ENCODE data around the gene CCSAP.
A peak's percentile ranks its signal among the peaks of the same experiment; 100 is the strongest.

CCSAP gene, protein sequence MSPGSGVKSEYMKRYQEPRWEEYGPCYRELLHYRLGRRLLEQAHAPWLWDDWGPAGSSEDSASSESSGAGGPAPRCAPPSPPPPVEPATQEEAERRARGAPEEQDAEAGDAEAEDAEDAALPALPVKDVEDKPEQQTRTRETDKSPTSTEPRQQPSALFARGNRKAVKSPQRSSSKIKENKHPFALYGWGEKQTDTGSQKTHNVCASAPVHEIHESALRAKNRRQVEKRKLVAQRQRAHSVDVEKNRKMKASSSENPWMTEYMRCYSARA

DNA sequence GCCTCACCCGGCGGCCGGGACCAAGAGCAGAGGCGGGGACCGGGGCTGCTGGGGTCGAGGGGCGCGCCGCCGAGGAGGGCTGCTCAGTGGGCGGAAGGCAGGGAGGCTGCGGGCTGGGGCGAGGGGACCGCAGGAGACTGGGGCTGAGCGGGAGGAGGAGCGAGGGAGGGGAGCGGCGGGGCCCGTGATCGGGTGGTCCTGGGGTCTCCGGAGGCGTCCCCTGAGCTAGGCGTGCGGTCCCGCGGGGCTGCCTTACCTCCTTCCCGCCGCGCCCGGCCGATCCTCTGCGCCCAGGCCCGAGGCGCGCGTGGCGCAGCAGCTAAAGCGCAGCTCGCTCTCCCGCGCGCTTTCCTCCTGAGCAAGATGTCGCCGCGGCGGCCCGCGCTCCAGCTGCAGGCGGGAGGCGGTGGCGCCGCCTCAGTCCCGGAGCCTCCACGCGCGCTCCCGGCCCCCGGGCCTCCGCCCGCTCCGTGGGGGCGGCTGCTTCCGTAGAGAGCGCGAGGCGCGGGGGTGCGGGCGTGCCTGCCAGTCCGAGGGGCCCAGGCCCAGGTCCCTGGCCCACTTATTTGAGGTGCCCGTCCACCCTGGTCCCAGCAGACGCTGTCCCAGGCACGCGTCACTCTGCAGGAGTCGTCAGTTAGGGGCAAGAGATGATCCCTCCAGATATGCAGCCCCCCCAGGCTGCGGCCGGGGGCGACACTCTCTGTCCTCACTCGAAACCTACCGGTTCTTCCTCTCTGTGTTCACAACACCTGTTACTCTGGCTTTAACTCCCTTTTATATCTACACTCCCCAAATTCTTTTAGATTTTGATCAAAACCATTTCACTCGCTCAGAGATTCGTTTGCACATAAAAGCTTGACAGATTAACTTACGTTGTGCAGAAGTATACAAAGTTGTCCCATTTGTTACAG is at the start of gene CCSAP:
Gene CCSAP, minus strand, starts transcription at position 392 of the 914 bp plus-strand sequence. CDS start 582 bp downstream, outside the sequence.
- Histone ChIP-seq H3K9ac (ENCODE audit: low read depth, low read length) (peak within 1 kb of the TSS; percentile 59; the same call in 1 of the 2 replicates), H3K9me3 (ENCODE audit: insufficient read depth, low read depth, low read length) (no peaks in the 10 kb centered on the region), H3K4me1 (ENCODE audit: insufficient read depth, low read length) (no peaks in the 10 kb centered on the region), H3K4me3 (ENCODE audit: low read length) (peak within 1 kb of the TSS; percentile 73), H3K27ac (ENCODE audit: low read length) (no peak within 1 kb of the TSS), H3K27me3 (ENCODE audit: insufficient read depth, low read length) (peaks cover 40% of the 10 kb centered on the region), H3K36me3 (ENCODE audit: insufficient read depth, low read depth, low read length) (no peaks in the 10 kb centered on the region)

DNA sequence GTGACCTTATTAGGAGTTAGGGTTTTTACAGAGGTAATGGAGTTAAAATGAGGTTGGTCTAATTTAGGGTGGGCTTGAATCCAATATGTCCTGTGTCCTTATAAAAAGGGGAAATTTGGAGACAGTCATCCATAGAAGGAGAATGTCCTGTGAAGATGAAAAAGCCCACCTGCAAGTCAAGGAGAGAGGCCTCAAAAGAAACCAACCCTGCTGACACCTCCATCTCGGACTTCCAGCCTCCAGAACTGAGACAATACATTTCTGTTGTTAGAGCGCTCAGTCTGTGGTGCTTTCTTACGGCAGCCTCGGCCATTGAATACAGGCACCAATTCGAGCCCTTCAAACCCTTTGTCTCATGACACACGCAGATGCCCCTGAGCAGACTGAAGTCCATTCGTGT is 47.3 kb upstream of the CCSAP start:
- no peaks in the 10 kb centered on the region for H3K36me3 ChIP-seq (ENCODE audit: insufficient read depth, low read depth, low read length)
- no peak overlapping the region for H3K9ac ChIP-seq (ENCODE audit: low read depth, low read length)
- no peaks in the 10 kb centered on the region for H3K27me3 ChIP-seq (ENCODE audit: insufficient read depth, low read length)
- no peaks in the 10 kb centered on the region for H3K4me1 ChIP-seq (ENCODE audit: insufficient read depth, low read length)
- no peaks in the 10 kb centered on the region for H3K9me3 ChIP-seq (ENCODE audit: insufficient read depth, low read depth, low read length)
- H3K27ac ChIP-seq (ENCODE audit: low read length): no peak overlapping the region
- no peak overlapping the region for H3K4me3 ChIP-seq (ENCODE audit: low read length)

DNA sequence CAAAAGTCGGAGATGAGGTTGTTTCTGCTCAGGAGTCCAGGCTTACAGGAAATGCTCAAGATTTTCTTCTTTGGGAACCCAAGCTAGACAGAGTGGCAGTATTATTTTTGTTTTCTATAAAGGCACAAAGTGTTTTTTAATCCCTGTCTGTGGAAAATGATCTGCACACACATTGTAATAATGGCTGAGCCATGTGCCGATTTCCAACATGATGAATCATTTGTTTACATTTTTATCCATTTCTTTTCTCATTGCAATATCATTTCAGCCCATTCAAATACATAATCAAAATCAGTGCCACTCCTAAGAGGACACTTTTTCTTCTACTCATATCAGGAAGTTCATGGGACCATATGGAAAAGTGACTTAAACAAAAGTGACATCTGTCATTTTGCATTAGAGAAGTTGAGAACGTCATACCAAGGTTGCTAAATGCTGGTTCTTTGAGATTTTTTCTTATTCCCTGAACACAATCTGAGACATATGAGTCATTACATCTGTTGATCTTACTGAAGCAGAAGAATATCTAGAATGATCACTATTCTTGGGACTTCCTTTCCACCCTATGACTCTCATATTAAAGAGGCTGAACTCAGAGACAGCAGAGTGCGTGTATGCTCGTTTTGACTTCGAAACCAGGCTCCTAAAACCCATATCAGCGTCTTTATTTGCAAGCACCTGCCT is 46.2 kb upstream of the CCSAP start:
- Histone ChIP-seq H3K9ac (ENCODE audit: low read depth, low read length) (no peak overlapping the region), H3K36me3 (ENCODE audit: insufficient read depth, low read depth, low read length) (no peaks in the 10 kb centered on the region), H3K27ac (ENCODE audit: low read length) (no peak overlapping the region), H3K9me3 (ENCODE audit: insufficient read depth, low read depth, low read length) (no peaks in the 10 kb centered on the region), H3K4me1 (ENCODE audit: insufficient read depth, low read length) (no peaks in the 10 kb centered on the region), H3K4me3 (ENCODE audit: low read length) (no peak overlapping the region), H3K27me3 (ENCODE audit: insufficient read depth, low read length) (no peaks in the 10 kb centered on the region)

DNA sequence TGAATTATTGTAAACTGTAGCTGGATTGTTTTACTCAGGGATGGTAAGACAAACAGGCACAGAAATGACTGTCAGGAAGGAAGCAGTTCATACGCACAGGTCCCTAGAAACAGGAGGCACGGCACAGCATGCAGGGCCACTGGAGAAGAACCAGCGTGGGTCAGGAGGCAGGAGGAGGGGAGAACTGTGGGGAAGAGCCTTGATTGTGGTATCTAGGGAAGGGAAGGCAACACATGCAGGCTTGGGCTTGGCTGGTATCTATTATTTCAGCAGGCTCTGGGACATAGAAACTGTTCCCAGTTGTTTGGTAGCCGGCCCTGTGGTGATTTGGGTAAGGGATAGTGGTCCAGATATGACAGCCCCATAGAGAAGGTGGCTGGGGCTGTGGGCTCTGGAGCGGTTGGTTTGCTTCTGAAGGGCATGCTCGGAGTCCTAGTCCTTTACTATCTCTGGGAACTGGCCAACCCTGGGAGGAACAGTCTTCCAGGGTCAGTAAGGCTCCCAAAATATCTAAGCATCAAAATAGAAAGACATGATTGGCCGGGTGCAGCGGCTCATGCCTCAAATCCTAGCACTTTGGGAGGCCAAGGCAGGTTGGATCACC is 43.1 kb upstream of the CCSAP start:
- Histone ChIP-seq H3K36me3 (ENCODE audit: insufficient read depth, low read depth, low read length) (no peaks in the 10 kb centered on the region), H3K9ac (ENCODE audit: low read depth, low read length) (no peak overlapping the region), H3K27ac (ENCODE audit: low read length) (no peak overlapping the region), H3K27me3 (ENCODE audit: insufficient read depth, low read length) (peaks cover 4% of the 10 kb centered on the region; the same call in 1 of the 2 replicates), H3K9me3 (ENCODE audit: insufficient read depth, low read depth, low read length) (no peaks in the 10 kb centered on the region), H3K4me3 (ENCODE audit: low read length) (no peak overlapping the region), H3K4me1 (ENCODE audit: insufficient read depth, low read length) (peaks cover 4% of the 10 kb centered on the region; the same call in 1 of the 2 replicates)

DNA sequence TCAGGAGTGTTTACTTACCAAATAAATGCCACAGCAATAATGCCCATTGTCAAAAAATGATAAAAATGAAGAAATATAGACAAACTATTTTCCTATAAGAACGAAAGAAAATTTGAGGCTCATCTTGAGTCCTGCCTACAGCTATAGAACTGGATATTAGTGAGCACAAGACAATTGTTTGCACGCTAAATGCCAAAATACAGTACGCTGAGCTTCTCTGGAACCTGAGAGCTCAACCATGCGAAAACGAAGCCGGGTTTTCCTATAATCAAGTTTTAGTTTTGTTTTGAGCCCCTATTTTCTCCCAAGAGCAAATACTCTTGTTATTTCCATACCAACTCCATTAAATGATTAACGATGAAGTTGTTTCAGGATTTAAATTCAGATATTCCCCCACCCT is 42.0 kb upstream of the CCSAP start:
- Histone ChIP-seq H3K4me3 (ENCODE audit: low read length) (no peak overlapping the region), H3K27me3 (ENCODE audit: insufficient read depth, low read length) (peaks cover 15% of the 10 kb centered on the region), H3K9me3 (ENCODE audit: insufficient read depth, low read depth, low read length) (no peaks in the 10 kb centered on the region), H3K27ac (ENCODE audit: low read length) (no peak overlapping the region), H3K36me3 (ENCODE audit: insufficient read depth, low read depth, low read length) (no peaks in the 10 kb centered on the region), H3K4me1 (ENCODE audit: insufficient read depth, low read length) (peaks cover 13% of the 10 kb centered on the region; the same call in 1 of the 2 replicates), H3K9ac (ENCODE audit: low read depth, low read length) (no peak overlapping the region)

DNA sequence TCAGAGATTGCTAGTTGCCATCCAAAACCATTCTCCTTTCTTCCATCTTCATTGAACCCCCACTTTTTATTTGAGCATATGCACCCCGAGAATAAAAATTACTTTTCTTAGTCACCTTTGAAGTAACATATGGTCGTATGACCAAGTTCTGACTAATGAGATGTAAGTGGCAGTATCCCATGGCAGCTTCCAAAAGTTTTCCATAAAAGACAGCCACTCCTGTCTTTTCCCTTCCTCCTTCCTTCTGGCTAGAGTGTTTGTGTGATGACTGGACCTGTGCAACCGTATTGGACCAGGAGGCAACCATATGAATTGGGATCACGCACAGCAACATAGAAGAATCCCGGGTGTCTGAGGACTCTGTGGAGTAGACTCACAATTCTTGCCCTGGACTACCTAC is 41.1 kb upstream of the CCSAP start:
- peaks cover 16% of the 10 kb centered on the region for H3K27me3 ChIP-seq (ENCODE audit: insufficient read depth, low read length)
- H3K36me3 ChIP-seq (ENCODE audit: insufficient read depth, low read depth, low read length): no peaks in the 10 kb centered on the region
- no peak overlapping the region for H3K4me3 ChIP-seq (ENCODE audit: low read length)
- no peak overlapping the region for H3K9ac ChIP-seq (ENCODE audit: low read depth, low read length)
- H3K9me3 ChIP-seq (ENCODE audit: insufficient read depth, low read depth, low read length): no peaks in the 10 kb centered on the region
- no peak overlapping the region for H3K27ac ChIP-seq (ENCODE audit: low read length)
- peaks cover 21% of the 10 kb centered on the region; the same call in 1 of the 2 replicates for H3K4me1 ChIP-seq (ENCODE audit: insufficient read depth, low read length)

DNA sequence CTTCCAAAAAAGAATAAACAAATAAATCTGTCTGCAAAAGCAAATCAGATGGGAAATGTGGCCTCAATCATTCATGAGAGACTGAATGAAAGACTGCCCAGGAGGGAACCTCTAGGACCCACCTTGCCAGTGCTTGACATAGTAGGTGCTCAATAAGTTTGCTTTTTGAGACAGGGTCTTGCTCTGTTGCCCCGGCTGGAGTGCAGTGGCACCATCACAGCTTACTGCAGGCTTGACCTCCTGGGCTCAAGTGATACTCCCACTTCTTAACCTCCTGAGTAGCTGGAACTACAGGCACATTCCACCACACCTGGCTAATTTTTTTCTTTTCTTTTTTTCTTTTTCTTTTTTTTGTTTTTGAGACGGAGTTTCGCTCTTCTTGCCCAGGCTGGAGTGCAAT is 40.3 kb upstream of the CCSAP start:
- H3K9ac ChIP-seq (ENCODE audit: low read depth, low read length): no peak overlapping the region
- peaks cover 21% of the 10 kb centered on the region; the same call in 1 of the 2 replicates for H3K4me1 ChIP-seq (ENCODE audit: insufficient read depth, low read length)
- H3K36me3 ChIP-seq (ENCODE audit: insufficient read depth, low read depth, low read length): no peaks in the 10 kb centered on the region
- peaks cover 16% of the 10 kb centered on the region for H3K27me3 ChIP-seq (ENCODE audit: insufficient read depth, low read length)
- no peak overlapping the region for H3K4me3 ChIP-seq (ENCODE audit: low read length)
- no peak overlapping the region for H3K27ac ChIP-seq (ENCODE audit: low read length)
- no peaks in the 10 kb centered on the region for H3K9me3 ChIP-seq (ENCODE audit: insufficient read depth, low read depth, low read length)

DNA sequence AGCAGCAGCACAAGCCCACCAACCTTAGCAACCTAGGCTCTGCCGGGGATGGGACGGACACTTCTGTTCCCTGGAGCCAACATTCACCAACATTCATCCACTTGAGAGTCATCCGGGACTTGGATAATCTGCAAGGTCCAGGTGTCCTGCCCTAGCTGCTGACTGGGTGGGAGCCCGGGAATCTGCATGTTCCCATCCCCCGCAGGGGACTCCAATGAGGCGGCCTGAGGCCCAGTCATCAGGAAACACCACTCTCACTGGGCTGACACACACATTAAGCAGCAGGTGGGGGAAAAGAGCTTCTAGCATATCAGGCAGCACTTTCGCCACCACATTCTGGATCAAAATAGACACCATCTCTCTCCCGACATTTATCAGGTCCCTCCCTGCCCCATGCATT is 38.4 kb upstream of the CCSAP start:
- Histone ChIP-seq H3K27me3 (ENCODE audit: insufficient read depth, low read length) (peaks cover 16% of the 10 kb centered on the region), H3K36me3 (ENCODE audit: insufficient read depth, low read depth, low read length) (no peaks in the 10 kb centered on the region), H3K9ac (ENCODE audit: low read depth, low read length) (no peak overlapping the region), H3K4me3 (ENCODE audit: low read length) (no peak overlapping the region), H3K4me1 (ENCODE audit: insufficient read depth, low read length) (peaks cover 21% of the 10 kb centered on the region; the same call in 1 of the 2 replicates), H3K27ac (ENCODE audit: low read length) (no peak overlapping the region), H3K9me3 (ENCODE audit: insufficient read depth, low read depth, low read length) (no peaks in the 10 kb centered on the region)

DNA sequence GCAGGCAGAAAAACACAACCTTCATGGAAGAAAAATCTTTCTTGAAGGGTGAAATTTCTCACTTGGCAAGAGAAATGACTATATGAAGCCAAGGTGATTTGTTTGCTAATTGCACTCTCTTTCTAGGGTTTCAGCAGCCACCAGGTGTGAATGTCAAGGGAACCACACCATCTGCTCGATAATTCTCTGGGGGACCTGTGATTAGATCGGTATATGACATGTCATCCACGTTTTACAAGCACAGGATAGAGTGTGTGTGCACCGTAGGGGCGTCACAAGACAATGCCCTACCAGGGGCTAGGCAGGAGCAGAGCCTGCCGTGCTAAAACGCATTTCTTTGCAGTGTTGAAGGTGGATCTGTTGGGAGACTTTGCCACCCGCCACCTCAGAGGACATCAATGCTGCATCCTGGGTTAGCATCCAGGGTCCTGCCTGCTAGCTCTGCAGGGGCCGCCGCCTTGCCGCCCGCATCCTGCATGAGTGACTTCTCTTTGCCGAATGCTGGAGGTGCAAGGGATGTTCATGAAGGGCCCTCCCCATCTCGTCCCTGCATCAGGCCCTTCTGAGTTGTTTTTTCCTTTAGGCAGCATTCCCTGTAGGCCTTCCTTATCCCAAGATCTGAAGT is 37.8 kb upstream of the CCSAP start:
- Histone ChIP-seq H3K27me3 (ENCODE audit: insufficient read depth, low read length) (peaks cover 16% of the 10 kb centered on the region), H3K9me3 (ENCODE audit: insufficient read depth, low read depth, low read length) (no peaks in the 10 kb centered on the region), H3K9ac (ENCODE audit: low read depth, low read length) (no peak overlapping the region), H3K4me1 (ENCODE audit: insufficient read depth, low read length) (peaks cover 21% of the 10 kb centered on the region; the same call in 1 of the 2 replicates), H3K4me3 (ENCODE audit: low read length) (0 out of 2 replicates have a peak overlapping the region, but pooled peaks have one; percentile 9), H3K36me3 (ENCODE audit: insufficient read depth, low read depth, low read length) (no peaks in the 10 kb centered on the region), H3K27ac (ENCODE audit: low read length) (no peak overlapping the region)

DNA sequence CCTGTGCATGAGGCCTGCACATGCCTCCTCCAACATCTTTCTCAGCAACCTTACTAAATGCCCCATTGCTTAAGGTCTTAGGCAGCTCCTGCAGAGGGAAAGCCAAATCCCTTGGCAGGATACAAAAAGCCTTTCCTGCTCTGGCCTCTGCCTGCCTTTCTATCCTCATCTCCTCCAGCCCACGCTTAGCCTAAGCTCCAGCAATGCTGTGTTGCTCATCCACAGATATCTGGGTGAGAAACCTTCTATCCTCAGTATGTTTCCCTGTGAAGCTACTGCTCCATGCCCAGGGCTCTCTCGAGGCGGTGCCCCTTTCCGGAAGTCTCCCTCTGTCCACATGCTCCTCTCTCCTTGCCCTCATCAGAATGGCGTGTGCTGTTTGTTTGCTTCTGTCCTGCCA is 37.0 kb upstream of the CCSAP start:
- H3K27me3 ChIP-seq (ENCODE audit: insufficient read depth, low read length): peaks cover 16% of the 10 kb centered on the region
- peaks cover 21% of the 10 kb centered on the region; the same call in 1 of the 2 replicates for H3K4me1 ChIP-seq (ENCODE audit: insufficient read depth, low read length)
- H3K36me3 ChIP-seq (ENCODE audit: insufficient read depth, low read depth, low read length): no peaks in the 10 kb centered on the region
- H3K9me3 ChIP-seq (ENCODE audit: insufficient read depth, low read depth, low read length): no peaks in the 10 kb centered on the region
- no peak overlapping the region for H3K27ac ChIP-seq (ENCODE audit: low read length)
- H3K4me3 ChIP-seq (ENCODE audit: low read length): no peak overlapping the region
- H3K9ac ChIP-seq (ENCODE audit: low read depth, low read length): no peak overlapping the region
